GM12878 (cell line): ENCODE results near the gene POU6F2.

ENCODE experiments used
- CREM ChIP-seq: IDR thresholded peaks from 2 replicates; pipeline ENCODE4 v1.6.1; 2014; ENCODE audit warnings: antibody characterized with exemption, low read depth
- HDAC6 ChIP-seq: fragments of 200-600 bp; sonication (generic); IDR thresholded peaks from one replicate; pipeline ENCODE4 v1.8.0; 2017; ENCODE audit warnings: antibody characterized with exemption; ENCODE audit not compliant: unreplicated experiment
- KDM1A ChIP-seq: fragments of 200-600 bp; sonication (generic); IDR thresholded peaks from 2 replicates; pipeline ENCODE4 v1.6.1; 2016; ENCODE audit warnings: borderline replicate concordance
- NFXL1 ChIP-seq: fragments of 450-650 bp; IDR thresholded peaks from 2 replicates; pipeline ENCODE4 v1.6.1; 2017; ENCODE audit warnings: antibody characterized with exemption, mild to moderate bottlenecking, borderline replicate concordance
- POLR2AphosphoS2 ChIP-seq: IDR thresholded peaks from 2 replicates; pipeline ENCODE4 v1.6.1; 2011; ENCODE audit warnings: low read depth, mild to moderate bottlenecking, low read length, improper control_type of control experiment, moderate library complexity
- POU2F2 ChIP-seq: IDR thresholded peaks from 3 replicates; pipeline ENCODE4 v1.6.1; 2011; ENCODE audit warnings: low read depth, mild to moderate bottlenecking, low read length, borderline replicate concordance
- ZNF384 ChIP-seq: IDR thresholded peaks from 2 replicates; pipeline ENCODE4 v1.6.1; 2012; ENCODE audit warnings: low read depth, mild to moderate bottlenecking, low read length, improper control_type of control experiment, borderline replicate concordance
- TF ChIP-seq, protein P1 (sequence below), 3 experiments: IDR thresholded peaks in 2 of 3; conservative IDR thresholded peaks in 1 of 3; 2 replicates each; pipeline ENCODE4 v1.5.1; 2011; ENCODE audit warnings: low read depth in 3 of 3, low read length in 3 of 3, mild to moderate bottlenecking in 3 of 3, control low read depth in 2 of 3, moderate library complexity in 2 of 3, inconsistent platforms in 1 of 3, mixed read lengths in 1 of 3; ENCODE audit not compliant: control insufficient read depth in 2 of 3, insufficient read depth in 1 of 3; ENCODE audit errors: extremely low read depth in 1 of 3
- TF ChIP-seq, protein P2 (sequence below): IDR thresholded peaks from 2 replicates; pipeline ENCODE4 v1.6.1; 2012; ENCODE audit warnings: low read depth, low read length, improper control_type of control experiment

DNA sequence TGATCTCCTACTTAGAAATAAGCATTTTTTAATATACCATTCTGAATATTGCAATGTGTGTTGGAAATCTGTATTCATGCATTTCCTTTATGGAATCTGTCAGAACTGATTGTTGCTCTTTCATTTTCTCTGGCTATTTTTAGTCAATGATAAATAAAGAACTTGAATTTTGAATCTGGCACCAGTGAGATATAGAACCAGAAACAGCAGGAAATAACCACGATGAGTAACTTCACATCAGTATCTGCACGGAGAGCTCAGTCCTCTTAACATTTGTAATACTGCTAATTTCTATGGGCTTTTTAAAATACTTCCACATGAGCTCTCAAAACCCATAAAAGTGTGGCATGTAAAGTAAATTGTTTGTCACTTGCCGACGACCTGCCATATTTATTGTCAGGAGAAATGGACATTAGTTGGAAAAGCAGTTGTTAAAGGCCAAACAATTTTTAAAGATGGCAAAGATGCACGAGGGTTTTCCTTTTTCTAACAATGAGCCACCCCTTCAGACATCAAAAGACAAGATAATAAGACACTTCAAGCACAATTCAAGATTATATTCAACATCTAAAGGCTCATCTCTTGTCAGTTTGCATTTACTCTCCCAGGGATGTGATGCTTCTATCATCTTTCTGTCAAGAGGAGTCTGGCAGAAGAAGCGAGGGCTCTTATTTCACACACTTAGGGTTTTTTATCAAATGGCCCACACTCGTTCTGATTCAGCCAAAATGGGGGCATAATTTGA lies 118.3 kb downstream of the POU6F2 start:
- TF ChIP-seq, protein P1, sequence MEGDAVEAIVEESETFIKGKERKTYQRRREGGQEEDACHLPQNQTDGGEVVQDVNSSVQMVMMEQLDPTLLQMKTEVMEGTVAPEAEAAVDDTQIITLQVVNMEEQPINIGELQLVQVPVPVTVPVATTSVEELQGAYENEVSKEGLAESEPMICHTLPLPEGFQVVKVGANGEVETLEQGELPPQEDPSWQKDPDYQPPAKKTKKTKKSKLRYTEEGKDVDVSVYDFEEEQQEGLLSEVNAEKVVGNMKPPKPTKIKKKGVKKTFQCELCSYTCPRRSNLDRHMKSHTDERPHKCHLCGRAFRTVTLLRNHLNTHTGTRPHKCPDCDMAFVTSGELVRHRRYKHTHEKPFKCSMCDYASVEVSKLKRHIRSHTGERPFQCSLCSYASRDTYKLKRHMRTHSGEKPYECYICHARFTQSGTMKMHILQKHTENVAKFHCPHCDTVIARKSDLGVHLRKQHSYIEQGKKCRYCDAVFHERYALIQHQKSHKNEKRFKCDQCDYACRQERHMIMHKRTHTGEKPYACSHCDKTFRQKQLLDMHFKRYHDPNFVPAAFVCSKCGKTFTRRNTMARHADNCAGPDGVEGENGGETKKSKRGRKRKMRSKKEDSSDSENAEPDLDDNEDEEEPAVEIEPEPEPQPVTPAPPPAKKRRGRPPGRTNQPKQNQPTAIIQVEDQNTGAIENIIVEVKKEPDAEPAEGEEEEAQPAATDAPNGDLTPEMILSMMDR (IDR thresholded peaks at IDR 0.05 in 2 of 3, conservative IDR thresholded peaks at IDR 0.05 in 1 of 3; ENCODE audit: control insufficient read depth in 2 of 3, extremely low read depth in 1 of 3, insufficient read depth in 1 of 3, low read depth in 3 of 3, low read length in 3 of 3): no peak
- TF ChIP-seq CREM: no peak
- no peak for TF ChIP-seq HDAC6
- no peak for TF ChIP-seq NFXL1
- TF ChIP-seq POLR2AphosphoS2: no peak
- TF ChIP-seq POU2F2: no peak
- no peak for TF ChIP-seq KDM1A
- TF ChIP-seq, protein P2, sequence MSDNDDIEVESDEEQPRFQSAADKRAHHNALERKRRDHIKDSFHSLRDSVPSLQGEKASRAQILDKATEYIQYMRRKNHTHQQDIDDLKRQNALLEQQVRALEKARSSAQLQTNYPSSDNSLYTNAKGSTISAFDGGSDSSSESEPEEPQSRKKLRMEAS: no peak
- TF ChIP-seq ZNF384: no peak
